PC-9 (cell line): ENCODE measurements around the gene CBX7. TPM values are rescaled to one million over a fixed set of nuclear protein-coding genes. Genes with fewer than 3 reads are reported as not detected.

Source experiments
- BruUV-seq: library from RNA; stranded (reverse); fragments of 400-500 nt; replicated peaks from 2 replicates; lab custom pipeline; 2021; lab: Mats Ljungman, UMichigan
- CTCF ChIA-PET: fragments of 300-600 bp; sonication (Branson Sonifier 250); formaldehyde crosslinking; loops from one replicate; lab custom pipeline; 2022; ENCODE audit warnings: antibody characterized with exemption; lab: Charles Lee
- POLR2A ChIA-PET: fragments of 300-600 bp; sonication (Branson Sonifier 250); formaldehyde crosslinking; loops from one replicate; lab custom pipeline; 2022; ENCODE audit warnings: antibody characterized with exemption; ENCODE audit not compliant: unreplicated experiment; lab: Charles Lee
- DNase-seq, 2 experiments: peaks; one replicate each; pipeline versions ENCODE4 v3.0.0 to v3.0.0-alpha.2; 2015 to 2022; ENCODE audit warnings: mixed read lengths in 1 of 2
- H2AFZ ChIP-seq: fragments of 200-600 bp; sonication (generic); 2 replicates; pipeline ENCODE4 v1.8.1; 2017; ENCODE audit warnings: antibody characterized with exemption
- H3F3A ChIP-seq: fragments of 200-600 bp; sonication (generic); 2 replicates; pipeline ENCODE4 v1.8.1; 2017; ENCODE audit warnings: antibody characterized with exemption, mild to moderate bottlenecking, low read depth; ENCODE audit not compliant: insufficient read depth
- H3K27ac ChIP-seq: fragments of 200-600 bp; sonication (generic); 2 replicates; pipeline ENCODE4 v1.6.1; 2016; ENCODE audit warnings: mixed run types
- H3K27me3 ChIP-seq: fragments of 200-600 bp; sonication (generic); 2 replicates; pipeline ENCODE4 v1.6.1; 2016; ENCODE audit warnings: low read depth, mixed run types; ENCODE audit not compliant: insufficient read depth
- H3K36me3 ChIP-seq: fragments of 200-600 bp; sonication (generic); 2 replicates; pipeline ENCODE4 v1.6.1; 2016; ENCODE audit warnings: low read depth, mixed run types
- H3K4me1 ChIP-seq: fragments of 200-600 bp; sonication (generic); replicated peaks from 2 replicates; pipeline ENCODE4 v1.6.1; 2016; ENCODE audit warnings: mixed run types; ENCODE audit not compliant: insufficient read depth
- H3K4me2 ChIP-seq: fragments of 200-600 bp; sonication (generic); 2 replicates; pipeline ENCODE4 v1.6.1; 2017; ENCODE audit warnings: mixed run types
- H3K4me3 ChIP-seq: fragments of 200-600 bp; sonication (generic); 2 replicates; pipeline ENCODE4 v1.6.1; 2016; ENCODE audit warnings: mixed run types
- H3K79me2 ChIP-seq: fragments of 200-600 bp; sonication (generic); 2 replicates; pipeline ENCODE4 v1.6.1; 2017; ENCODE audit warnings: low read depth, mixed run types
- H3K9me2 ChIP-seq: fragments of 200-600 bp; sonication (generic); 2 replicates; pipeline ENCODE4 v1.8.1; 2017; ENCODE audit warnings: mild to moderate bottlenecking; ENCODE audit not compliant: insufficient read depth
- H3K9me3 ChIP-seq: fragments of 200-600 bp; sonication (generic); 2 replicates; pipeline ENCODE4 v1.8.1; 2016; ENCODE audit warnings: low read depth; ENCODE audit not compliant: insufficient read depth
- H4K20me1 ChIP-seq: fragments of 200-600 bp; sonication (generic); 2 replicates; pipeline ENCODE4 v1.8.1; 2017; ENCODE audit not compliant: insufficient read depth
- CTCF ChIP-seq: fragments of 200-600 bp; sonication (generic); conservative IDR thresholded peaks from 2 replicates; pipeline ENCODE4 v1.6.1; 2017; ENCODE audit warnings: mixed run types, antibody characterized with exemption, mild to moderate bottlenecking, moderate library complexity
- EZH2 ChIP-seq: fragments of 200-600 bp; sonication (generic); IDR thresholded peaks from 2 replicates; pipeline ENCODE4 v1.8.0; 2017; ENCODE audit warnings: antibody characterized with exemption, low read depth
- intact Hi-C: fragments of 100-400 bp; cut with micrococcal nuclease; formaldehyde crosslinking; loops from one replicate; pipeline ENCODE4 v1.10.0; 2022; ENCODE audit not compliant: unreplicated experiment
- total RNA-seq: library from RNA; stranded (reverse); gene quantifications from 2 replicates; pipeline ENCODE4 v1.2.3, GENCODE V29; 2021

The CBX7 gene
- total RNA-seq, 1 experiment from 2014 or later = 29.1 TPM

GRCh38 chr22:39098576-39098975 lies 53.9 kb downstream of the CBX7 start:
- H3K27me3 ChIP-seq = no peaks in the 10 kb centered on the region
- TF ChIP-seq EZH2 = no peak
- no peak for TF ChIP-seq CTCF
- no peaks in the 10 kb centered on the region for H3K9me2 ChIP-seq
- no peaks in the 10 kb centered on the region for H3K79me2 ChIP-seq
- H3K4me1 ChIP-seq = peaks cover 55% of the 10 kb centered on the region
- H4K20me1 ChIP-seq = no peaks in the 10 kb centered on the region
- no peaks in the 10 kb centered on the region for H3K36me3 ChIP-seq
- H2AFZ ChIP-seq = no peak overlapping the region
- BruUV-seq = no TSS peak
- peak overlapping the region; percentile 70 for H3K4me2 ChIP-seq
- ChIA-PET CTCF (interaction anchor here (0.9 kb wide), 1 partner anchor 23 kb away, joined by 3 read pairs; no protein-coding TSS in a partner anchor), POLR2A (interaction anchor here (0.6 to 0.8 kb wide), 2 partner anchors 312 to 859 kb away, joined by 4 to 8 read pairs; no protein-coding TSS in a partner anchor)
- DNase-seq = no peak
- intact Hi-C loops = loop anchor here (5.0 kb wide), 1 partner anchor 76 kb away; the partner anchor contains the start of gene APOBEC3D
- H3K4me3 ChIP-seq = no peak overlapping the region
- H3F3A ChIP-seq = peaks cover 29% of the 10 kb centered on the region
- H3K27ac ChIP-seq = 0 out of 2 replicates have a peak overlapping the region, but pooled peaks have one; percentile 62
- H3K9me3 ChIP-seq = no peaks in the 10 kb centered on the region

GRCh38 chr22:39098026-39098425 lies 54.5 kb downstream of the CBX7 start:
- peak; percentile 41 to 55 for DNase-seq
- POLR2A ChIA-PET = interaction anchor here (0.6 to 0.8 kb wide), 2 partner anchors 312 to 859 kb away, joined by 4 to 8 read pairs; no protein-coding TSS in a partner anchor
- H3K9me3 ChIP-seq = no peaks in the 10 kb centered on the region
- TF ChIP-seq CTCF (no peak), EZH2 (no peak)
- no peaks in the 10 kb centered on the region for H3K79me2 ChIP-seq
- no peak overlapping the region for H2AFZ ChIP-seq
- no TSS peak for BruUV-seq
- no peaks in the 10 kb centered on the region for H3K36me3 ChIP-seq
- peak overlapping the region; percentile 70 for H3K4me2 ChIP-seq
- no peaks in the 10 kb centered on the region for H3K27me3 ChIP-seq
- CTCF ChIA-PET = interaction anchor here (0.5 to 0.9 kb wide), 2 partner anchors 24 to 60 kb away, joined by 3 to 11 read pairs; no protein-coding TSS in a partner anchor
- no peaks in the 10 kb centered on the region for H3K9me2 ChIP-seq
- intact Hi-C loops = loop anchor here (5.0 kb wide), 1 partner anchor 76 kb away; the partner anchor contains the start of gene APOBEC3D
- peak overlapping the region; percentile 62 for H3K27ac ChIP-seq
- H3K4me3 ChIP-seq = no peak overlapping the region
- H3F3A ChIP-seq = peaks cover 27% of the 10 kb centered on the region
- H4K20me1 ChIP-seq = no peaks in the 10 kb centered on the region
- H3K4me1 ChIP-seq = peaks cover 60% of the 10 kb centered on the region

GRCh38 chr22:39097098-39098020 lies 55.1 kb downstream of the CBX7 start, which contains the start of gene APOBEC3H:
Gene APOBEC3H (plus strand): TSS chr22:39097244. CDS start chr22:39100279, 3,035 bp downstream.
- peak; percentile 70 to 80 for DNase-seq
- H3K4me3 ChIP-seq = peak within 1 kb of the TSS; percentile 19; the same call in 1 of the 2 replicates
- POLR2A ChIA-PET = no interaction called here
- no peaks in the 10 kb centered on the region for H3K36me3 ChIP-seq
- peaks cover 33% of the 10 kb centered on the region for H3F3A ChIP-seq
- CTCF ChIA-PET = interaction anchor here (0.5 to 0.9 kb wide), 2 partner anchors 24 to 59 kb away, joined by 3 to 11 read pairs; no protein-coding TSS in a partner anchor
- H4K20me1 ChIP-seq = no peaks in the 10 kb centered on the region
- H3K79me2 ChIP-seq = no peaks in the 10 kb centered on the region
- H2AFZ ChIP-seq = no peak within 1 kb of the TSS
- TF ChIP-seq EZH2 (no peak), CTCF (no peak)
- no TSS peak for BruUV-seq
- no peaks in the 10 kb centered on the region for H3K9me2 ChIP-seq
- H3K9me3 ChIP-seq = no peaks in the 10 kb centered on the region
- H3K4me2 ChIP-seq = peak within 1 kb of the TSS; percentile 70
- peak within 1 kb of the TSS; percentile 62 for H3K27ac ChIP-seq
- no peaks in the 10 kb centered on the region for H3K27me3 ChIP-seq
- intact Hi-C loops = loop anchor here (5.0 kb wide), 1 partner anchor 75 kb away; the partner anchor contains the start of gene APOBEC3D
- peaks cover 66% of the 10 kb centered on the region for H3K4me1 ChIP-seq
